Coronary artery (tissue), 2 donors: ENCODE results near the gene SREBF2.

ENCODE experiments used
- DNase-seq: peaks from one replicate; pipeline ENCODE4 v3.0.0-alpha.2; 2017; ENCODE audit warnings: low spot score
- H3K27ac ChIP-seq, 2 donors: fragments of 200-600 bp; sonication (generic); one replicate each; pipeline ENCODE4 v1.5.1; 2016 to 2019
- H3K4me3 ChIP-seq: fragments of 200-600 bp; sonication (generic); 2 replicates; pipeline ENCODE4 v1.5.1; 2016; ENCODE audit warnings: mild to moderate bottlenecking, moderate library complexity
- CTCF ChIP-seq: fragments of 200-600 bp; sonication (generic); IDR thresholded peaks from one replicate; pipeline ENCODE4 v1.5.1; 2019; ENCODE audit warnings: antibody characterized with exemption

Gene SREBF2

DNA sequence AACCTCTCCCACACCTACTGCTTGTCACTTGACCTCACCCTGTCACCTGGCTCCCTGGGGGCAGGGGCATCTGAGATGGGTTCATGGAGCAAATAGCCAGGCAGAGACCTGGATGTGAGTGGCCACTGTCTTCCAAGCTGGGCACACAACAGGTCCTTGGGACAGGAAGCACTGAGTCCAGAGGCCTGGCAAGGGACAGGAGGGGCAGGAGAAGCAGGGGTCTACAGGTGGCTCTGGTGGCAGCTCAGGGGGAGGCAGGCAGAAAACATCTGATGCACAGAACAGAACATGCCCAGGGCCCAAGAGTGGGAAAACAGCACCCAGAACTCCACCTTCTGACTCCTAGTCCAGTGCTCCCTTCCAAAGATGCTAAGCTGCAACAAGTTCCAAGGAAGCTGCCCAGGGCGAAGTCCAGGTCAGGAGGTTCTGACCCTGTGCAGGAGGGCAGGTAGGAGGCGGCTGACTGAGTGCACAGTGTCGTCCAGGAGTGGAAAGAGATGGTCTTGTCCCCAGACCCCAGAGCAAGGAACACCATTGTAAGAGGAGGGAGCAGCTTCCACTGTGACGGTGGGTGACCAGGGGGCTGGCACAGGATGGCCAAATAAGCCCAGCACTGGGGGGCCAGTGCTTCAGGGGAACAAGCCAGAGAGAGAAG is 90.2 kb downstream of the SREBF2 start:
- TF ChIP-seq CTCF = no peak
- Histone ChIP-seq H3K27ac (no peak overlapping the region), H3K4me3 (no peak overlapping the region)
- no peak for DNase-seq

GRCh38 chr22:41923595-41924276 is 90.8 kb downstream of the SREBF2 start:
- no peak for TF ChIP-seq CTCF
- DNase-seq = no peak
- H3K27ac ChIP-seq = no peak overlapping the region
- H3K4me3 ChIP-seq = no peak overlapping the region

GRCh38 chr22:41925783-41926460 is 93.0 kb downstream of the SREBF2 start:
- H3K4me3 ChIP-seq = peak overlapping the region; percentile 65
- DNase-seq = no peak
- H3K27ac ChIP-seq = no peak overlapping the region
- TF ChIP-seq CTCF = peak; percentile 26

DNA sequence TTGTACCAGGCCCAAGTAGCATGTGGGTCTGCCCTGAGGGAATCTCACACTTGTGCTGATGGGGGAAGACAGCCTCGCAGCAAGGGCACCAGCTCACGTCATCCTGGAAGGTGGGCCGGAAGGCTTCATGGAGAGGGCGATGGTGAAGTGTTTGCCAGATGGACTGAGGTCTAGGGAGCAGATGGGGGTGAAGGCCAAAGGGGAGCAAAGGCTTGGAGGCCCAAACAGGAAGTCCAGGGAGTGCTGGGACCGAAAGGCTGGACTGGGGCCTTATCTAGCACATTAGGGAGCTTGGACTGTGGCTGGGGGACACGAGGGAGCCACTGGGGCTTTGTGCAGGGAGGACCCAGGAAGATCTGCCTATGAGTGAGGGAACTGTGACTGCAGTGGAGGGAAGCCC is 94.9 kb downstream of the SREBF2 start:
- H3K27ac ChIP-seq = no peak overlapping the region
- no peak for DNase-seq
- no peak for TF ChIP-seq CTCF
- H3K4me3 ChIP-seq = no peak overlapping the region

- no peak for DNase-seq
- no peak for TF ChIP-seq CTCF
- Histone ChIP-seq H3K27ac (no peak overlapping the region), H3K4me3 (no peak overlapping the region)
Observed at GRCh38 chr22:41928593-41929417, 95.9 kb downstream of the SREBF2 start.

GRCh38 chr22:41929418-41929810 is 96.5 kb downstream of the SREBF2 start:
- DNase-seq = no peak
- H3K27ac ChIP-seq = no peak overlapping the region
- no peak overlapping the region for H3K4me3 ChIP-seq
- TF ChIP-seq CTCF = no peak
